ENCODE results near the gene WDR41.

Gene WDR41

GRCh38 chr5:77394064-77394715 lies 97.9 kb downstream of the WDR41 start:
- Histone ChIP-seq H3K4me3 (replicated peaks; ENCODE audit: insufficient read depth, low read length) (no peak overlapping the region), H3K27me3 (ENCODE audit: insufficient read depth, poor library complexity, severe bottlenecking) (no peaks in the 10 kb centered on the region), H3K27ac (replicated peaks) (no peak overlapping the region)
- DNase-seq (ENCODE audit: low read depth in 1 of 2, low spot score in 1 of 2): no peak
- TF ChIP-seq POLR2AphosphoS5 (IDR thresholded peaks at IDR 0.05; ENCODE audit: low read depth): no peak

- no peak for DNase-seq (ENCODE audit: low read depth in 1 of 2, low spot score in 1 of 2)
- H3K4me3 ChIP-seq (replicated peaks; ENCODE audit: insufficient read depth, low read length): no peak overlapping the region
- H3K27me3 ChIP-seq (ENCODE audit: insufficient read depth, poor library complexity, severe bottlenecking): no peaks in the 10 kb centered on the region
- no peak overlapping the region for H3K27ac ChIP-seq (replicated peaks)
- TF ChIP-seq GABPA (IDR thresholded peaks at IDR 0.05; ENCODE audit: low read depth): no peak
- no peak for TF ChIP-seq POLR2AphosphoS5 (IDR thresholded peaks at IDR 0.05; ENCODE audit: low read depth)
- TF ChIP-seq SPI1 (IDR thresholded peaks at IDR 0.05; ENCODE audit: borderline replicate concordance, low read depth): no peak
- no peak for TF ChIP-seq REST (IDR thresholded peaks at IDR 0.05; ENCODE audit: insufficient replicate concordance, low read depth)
- no peak for TF ChIP-seq CTCF (IDR thresholded peaks at IDR 0.05; ENCODE audit: insufficient read depth, low read length)
These were observed 100.8 kb downstream of the WDR41 start for GRCh38 chr5:77391240-77391765.

GRCh38 chr5:77390795-77391194 lies 101.3 kb downstream of the WDR41 start:
- DNase-seq (ENCODE audit: low read depth in 1 of 2, low spot score in 1 of 2): no peak
- Histone ChIP-seq H3K27ac (replicated peaks) (no peak overlapping the region), H3K4me3 (replicated peaks; ENCODE audit: insufficient read depth, low read length) (no peak overlapping the region), H3K27me3 (ENCODE audit: insufficient read depth, poor library complexity, severe bottlenecking) (no peaks in the 10 kb centered on the region)
- TF ChIP-seq SPI1 (IDR thresholded peaks at IDR 0.05; ENCODE audit: borderline replicate concordance, low read depth) (no peak), POLR2AphosphoS5 (IDR thresholded peaks at IDR 0.05; ENCODE audit: low read depth) (no peak), REST (IDR thresholded peaks at IDR 0.05; ENCODE audit: insufficient replicate concordance, low read depth) (no peak), GABPA (IDR thresholded peaks at IDR 0.05; ENCODE audit: low read depth) (no peak), CTCF (IDR thresholded peaks at IDR 0.05; ENCODE audit: insufficient read depth, low read length) (no peak)

- no peak overlapping the region for H3K27ac ChIP-seq (replicated peaks)
- TF ChIP-seq SPI1 (IDR thresholded peaks at IDR 0.05; ENCODE audit: borderline replicate concordance, low read depth) (no peak), POLR2AphosphoS5 (IDR thresholded peaks at IDR 0.05; ENCODE audit: low read depth) (no peak), REST (IDR thresholded peaks at IDR 0.05; ENCODE audit: insufficient replicate concordance, low read depth) (no peak), CTCF (IDR thresholded peaks at IDR 0.05; ENCODE audit: insufficient read depth, low read length) (no peak), GABPA (IDR thresholded peaks at IDR 0.05; ENCODE audit: low read depth) (no peak)
- DNase-seq (ENCODE audit: low read depth in 1 of 2, low spot score in 1 of 2): no peak
- H3K4me3 ChIP-seq (replicated peaks; ENCODE audit: insufficient read depth, low read length): no peak overlapping the region
- H3K27me3 ChIP-seq (ENCODE audit: insufficient read depth, poor library complexity, severe bottlenecking): no peaks in the 10 kb centered on the region
These were observed 101.9 kb downstream of the WDR41 start for GRCh38 chr5:77390221-77390620.
